Adipocyte (in vitro differentiated cells): ENCODE data around the gene SVOPL.
"Not testable (repeated sequence)": the region's sequence is repeated elsewhere in the genome, so short reads cannot be mapped to it uniquely, and the experiment has no call there.

Source experiments
- DNase-seq: peaks from one replicate; pipeline ENCODE4 v3.0.0-alpha.2; 2015; ENCODE audit warnings: low read depth
- H3K27me3 ChIP-seq: replicated peaks from 2 replicates; pipeline ENCODE4 v1.7.0; 2013; ENCODE audit warnings: mild to moderate bottlenecking, low read length, moderate library complexity; ENCODE audit not compliant: control insufficient read depth, insufficient read depth
- H3K36me3 ChIP-seq: 2 replicates; pipeline ENCODE4 v1.7.0; 2013; ENCODE audit warnings: low read length, mild to moderate bottlenecking, moderate library complexity; ENCODE audit not compliant: control insufficient read depth, insufficient read depth, severe bottlenecking
- H3K4me1 ChIP-seq: 2 replicates; pipeline ENCODE4 v1.7.0; 2013; ENCODE audit warnings: mild to moderate bottlenecking, low read length, moderate library complexity; ENCODE audit not compliant: control insufficient read depth, insufficient read depth
- H3K4me3 ChIP-seq: 2 replicates; pipeline ENCODE4 v1.7.0; 2013; ENCODE audit warnings: mild to moderate bottlenecking, low read length, moderate library complexity
- H3K9ac ChIP-seq: 2 replicates; pipeline ENCODE4 v1.7.0; 2013; ENCODE audit warnings: mild to moderate bottlenecking, low read length, moderate library complexity
- H3K9me3 ChIP-seq: 2 replicates; pipeline ENCODE4 v1.7.0; 2013; ENCODE audit warnings: mild to moderate bottlenecking, low read length, moderate library complexity; ENCODE audit not compliant: control insufficient read depth

Gene SVOPL

GRCh38 chr7:138698281-138698680 is 2.9 kb downstream of the SVOPL start:
- DNase-seq, result no peak
- Histone ChIP-seq H3K4me1 (no peaks in the 10 kb centered on the region), H3K9me3 (no peaks in the 10 kb centered on the region), H3K27me3 (no peaks in the 10 kb centered on the region), H3K4me3 (no peak overlapping the region), H3K9ac (no peak overlapping the region), H3K36me3 (no peaks in the 10 kb centered on the region)

DNA sequence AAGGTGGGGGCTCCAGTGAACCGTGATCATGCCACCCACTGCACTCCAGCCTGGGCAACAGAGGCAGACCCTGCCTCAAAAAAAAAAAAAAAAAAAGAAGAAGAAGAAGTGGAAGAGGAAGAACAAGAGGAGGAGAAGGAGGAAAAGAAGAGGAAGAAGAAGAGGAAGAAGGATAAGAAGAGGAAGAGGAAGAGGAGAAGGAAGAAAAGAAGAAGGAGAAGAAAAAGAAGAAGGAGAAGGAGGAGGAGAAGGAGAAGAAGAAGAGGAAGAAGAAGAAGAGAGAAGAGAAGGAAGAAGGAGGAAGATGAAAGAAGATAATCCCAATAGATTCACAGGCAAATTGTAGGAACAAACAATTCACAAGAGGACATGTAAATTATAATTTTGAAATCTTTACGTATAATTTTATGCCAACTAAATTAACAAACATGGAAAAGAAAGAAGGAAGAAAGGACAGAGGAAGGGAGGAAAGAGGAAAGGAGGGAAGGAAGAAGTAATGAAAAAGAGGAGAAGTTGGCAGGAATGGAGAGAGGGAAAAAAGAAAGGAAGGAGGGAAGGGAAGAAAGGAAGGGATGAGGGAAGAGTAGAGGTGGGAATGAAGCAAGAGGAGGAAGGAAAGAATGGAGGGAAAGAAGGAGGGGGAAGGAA is 3.5 kb downstream of the SVOPL start:
- Histone ChIP-seq H3K36me3 (no peaks in the 10 kb centered on the region), H3K4me3 (no peak overlapping the region), H3K9ac (no peak overlapping the region), H3K9me3 (no peaks in the 10 kb centered on the region), H3K4me1 (no peaks in the 10 kb centered on the region), H3K27me3 (no peaks in the 10 kb centered on the region)
- DNase-seq, result no peak

DNA sequence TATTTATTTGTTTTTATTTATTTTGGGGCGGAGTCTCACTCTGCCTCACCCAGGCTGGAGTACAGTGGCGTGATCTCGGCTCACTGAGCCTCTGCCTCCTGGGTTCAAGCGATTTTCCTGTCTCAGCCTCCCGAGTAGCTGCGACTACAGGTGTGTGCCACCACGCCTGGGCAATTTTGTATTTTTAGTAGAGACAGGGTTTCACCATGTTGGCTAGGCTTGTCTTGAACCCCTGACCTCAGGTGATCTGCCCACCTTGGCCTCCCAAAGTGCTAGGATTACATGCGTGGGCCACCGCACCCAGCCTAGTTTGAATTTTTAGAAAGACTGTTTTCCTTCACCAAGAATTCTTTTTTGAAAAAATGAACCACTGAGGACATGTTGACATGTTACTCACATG is 5.4 kb downstream of the SVOPL start:
- not testable (repeated sequence) for DNase-seq, H3K27me3 ChIP-seq, H3K4me1 ChIP-seq, H3K9ac ChIP-seq, H3K36me3 ChIP-seq, H3K4me3 ChIP-seq, H3K9me3 ChIP-seq

- no peaks in the 10 kb centered on the region for H3K4me1 ChIP-seq
- no peaks in the 10 kb centered on the region for H3K36me3 ChIP-seq
- no peak overlapping the region for H3K4me3 ChIP-seq
- no peak overlapping the region for H3K9ac ChIP-seq
- H3K9me3 ChIP-seq, result no peaks in the 10 kb centered on the region
- no peak for DNase-seq
- no peaks in the 10 kb centered on the region for H3K27me3 ChIP-seq
Measured at GRCh38 chr7:138695106-138695505, 6.1 kb downstream of the SVOPL start.

GRCh38 chr7:138691178-138691577 is 10.0 kb downstream of the SVOPL start:
- H3K9me3 ChIP-seq, result no peaks in the 10 kb centered on the region
- no peak overlapping the region for H3K4me3 ChIP-seq
- H3K9ac ChIP-seq, result no peak overlapping the region
- no peak for DNase-seq
- H3K4me1 ChIP-seq, result no peaks in the 10 kb centered on the region
- H3K36me3 ChIP-seq, result no peaks in the 10 kb centered on the region
- no peaks in the 10 kb centered on the region for H3K27me3 ChIP-seq

GRCh38 chr7:138690495-138690894 is 10.7 kb downstream of the SVOPL start:
- H3K9ac ChIP-seq, result no peak overlapping the region
- H3K36me3 ChIP-seq, result no peaks in the 10 kb centered on the region
- H3K4me1 ChIP-seq, result no peaks in the 10 kb centered on the region
- DNase-seq, result no peak
- no peaks in the 10 kb centered on the region for H3K9me3 ChIP-seq
- H3K4me3 ChIP-seq, result no peak overlapping the region
- H3K27me3 ChIP-seq, result no peaks in the 10 kb centered on the region

- H3K27me3 ChIP-seq, H3K9ac ChIP-seq, H3K4me3 ChIP-seq, DNase-seq, H3K9me3 ChIP-seq, H3K36me3 ChIP-seq, H3K4me1 ChIP-seq: not testable (repeated sequence)
Measured at GRCh38 chr7:138688037-138688436, 13.1 kb downstream of the SVOPL start.

GRCh38 chr7:138684340-138684739 is 16.8 kb downstream of the SVOPL start:
- DNase-seq, result no peak
- H3K9ac ChIP-seq, result no peak overlapping the region
- no peaks in the 10 kb centered on the region for H3K9me3 ChIP-seq
- H3K4me1 ChIP-seq, result no peaks in the 10 kb centered on the region
- H3K27me3 ChIP-seq, result no peaks in the 10 kb centered on the region
- H3K4me3 ChIP-seq, result no peak overlapping the region
- H3K36me3 ChIP-seq, result no peaks in the 10 kb centered on the region

DNA sequence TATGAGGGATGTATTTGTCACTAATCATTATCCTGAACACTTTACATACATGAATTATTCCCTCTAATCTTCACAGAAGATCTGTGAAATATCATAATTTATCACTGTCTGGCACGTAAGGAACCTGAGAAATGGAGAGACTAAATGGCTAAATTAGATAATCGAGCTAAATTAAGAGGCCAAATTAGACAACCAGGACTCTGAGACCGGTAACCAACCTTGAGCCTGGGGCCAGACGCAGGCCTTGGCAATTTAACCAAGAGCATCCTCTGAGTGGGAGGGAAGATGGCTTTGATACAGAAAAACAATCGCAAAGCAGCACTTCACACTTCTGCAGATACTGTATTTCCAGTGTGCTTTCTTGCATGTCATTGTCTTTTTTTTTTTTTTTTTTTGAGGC is 21.4 kb downstream of the SVOPL start:
- Histone ChIP-seq H3K27me3 (no peaks in the 10 kb centered on the region), H3K9ac (no peak overlapping the region), H3K9me3 (no peaks in the 10 kb centered on the region), H3K4me1 (no peaks in the 10 kb centered on the region), H3K36me3 (no peaks in the 10 kb centered on the region), H3K4me3 (no peak overlapping the region)
- DNase-seq, result no peak

GRCh38 chr7:138670594-138670993 is 30.6 kb downstream of the SVOPL start:
- H3K27me3 ChIP-seq, result no peaks in the 10 kb centered on the region
- no peak overlapping the region for H3K4me3 ChIP-seq
- H3K9ac ChIP-seq, result no peak overlapping the region
- no peaks in the 10 kb centered on the region for H3K36me3 ChIP-seq
- H3K9me3 ChIP-seq, result peaks cover 8% of the 10 kb centered on the region
- H3K4me1 ChIP-seq, result no peaks in the 10 kb centered on the region
- no peak for DNase-seq

- no peaks in the 10 kb centered on the region for H3K4me1 ChIP-seq
- no peak overlapping the region for H3K9ac ChIP-seq
- peaks cover 8% of the 10 kb centered on the region for H3K9me3 ChIP-seq
- no peak overlapping the region for H3K4me3 ChIP-seq
- H3K36me3 ChIP-seq, result no peaks in the 10 kb centered on the region
- no peak for DNase-seq
- peaks cover 5% of the 10 kb centered on the region for H3K27me3 ChIP-seq
Measured at GRCh38 chr7:138669364-138669763, 31.8 kb downstream of the SVOPL start.

DNA sequence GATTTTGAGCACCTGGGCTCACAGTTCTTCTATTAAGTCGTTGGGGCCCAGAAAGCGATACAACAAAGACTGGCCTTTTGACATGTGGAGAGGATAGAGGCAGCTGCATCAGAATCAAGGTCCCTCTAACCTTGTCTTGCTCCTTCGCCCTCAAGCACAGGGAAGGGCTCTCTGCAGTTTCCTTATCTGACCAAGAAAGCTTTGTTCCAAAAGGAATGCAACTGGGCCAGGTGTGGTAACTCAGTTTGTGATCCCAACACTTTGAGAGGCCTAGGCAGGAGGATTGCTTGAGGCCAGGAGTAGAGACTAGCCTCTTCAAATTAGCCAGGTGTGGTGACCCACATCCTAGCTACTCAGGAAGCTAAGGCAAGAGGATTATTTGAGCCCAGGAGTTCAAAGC is 32.2 kb downstream of the SVOPL start:
- peaks cover 8% of the 10 kb centered on the region for H3K9me3 ChIP-seq
- no peak overlapping the region for H3K9ac ChIP-seq
- H3K4me1 ChIP-seq, result no peaks in the 10 kb centered on the region
- no peak for DNase-seq
- peaks cover 5% of the 10 kb centered on the region for H3K27me3 ChIP-seq
- H3K36me3 ChIP-seq, result no peaks in the 10 kb centered on the region
- no peak overlapping the region for H3K4me3 ChIP-seq
